Small intestine (tissue), 7 donors: ENCODE results near the gene ZMIZ1. TPM values are rescaled to one million over a fixed set of nuclear protein-coding genes. Genes with fewer than 3 reads are reported as not detected.
A peak's percentile ranks its signal among the peaks of the same experiment; 100 is the strongest.

Source experiments
- DNase-seq, 2 donors: peaks; one replicate each; pipeline versions ENCODE4 v3.0.0 to v3.0.0-alpha.2; 2013
- FAIRE-seq: peaks from 2 replicates; lab custom pipeline; 2012; peaks lifted over from hg19 to GRCh38; lab: Jason Lieb, UNC
- H3K27ac ChIP-seq, 3 donors: one replicate each; pipeline ENCODE4 v1.5.1; 2013; ENCODE audit warnings: low read length in 2 of 3, mild to moderate bottlenecking in 2 of 3, control low read depth in 1 of 3, inconsistent platforms in 1 of 3, low read depth in 1 of 3, moderate library complexity in 1 of 3
- H3K27me3 ChIP-seq, 3 donors: one replicate each; pipeline ENCODE4 v1.6.1; 2013; ENCODE audit warnings: low read length in 3 of 3, inconsistent platforms in 1 of 3; ENCODE audit not compliant: control insufficient read depth in 3 of 3, insufficient read depth in 3 of 3
- H3K36me3 ChIP-seq, 3 donors: one replicate each; pipeline ENCODE4 v1.6.1; 2013; ENCODE audit warnings: low read length in 3 of 3, inconsistent platforms in 1 of 3, low read depth in 1 of 3, mild to moderate bottlenecking in 1 of 3, moderate library complexity in 1 of 3; ENCODE audit not compliant: control insufficient read depth in 3 of 3, insufficient read depth in 2 of 3
- H3K4me1 ChIP-seq, 3 donors: one replicate each; pipeline ENCODE4 v1.6.1; 2013; ENCODE audit warnings: low read length in 2 of 3, inconsistent platforms in 1 of 3, low read depth in 1 of 3, mild to moderate bottlenecking in 1 of 3, moderate library complexity in 1 of 3; ENCODE audit not compliant: control insufficient read depth in 3 of 3, insufficient read depth in 2 of 3
- H3K4me3 ChIP-seq, 3 donors: one replicate each; pipeline ENCODE4 v1.5.1; 2013; ENCODE audit warnings: low read length in 3 of 3, control low read depth in 1 of 3, inconsistent platforms in 1 of 3, low read depth in 1 of 3, mild to moderate bottlenecking in 1 of 3, moderate library complexity in 1 of 3
- H3K9me3 ChIP-seq, 2 donors: one replicate each; pipeline ENCODE4 v1.6.1; 2013; ENCODE audit warnings: low read depth in 1 of 2, low read length in 1 of 2; ENCODE audit not compliant: control insufficient read depth in 2 of 2, insufficient read depth in 1 of 2
- WGBS, 3 donors: extraction: QIAGEN DNeasy Blood & Tissue Kit; methylation state at CpG; one replicate each; pipeline ENCODE4 v1.1.7; 2013; 5-methylcytosine and 5-hydroxymethylcytosine counted together
- polyA plus RNA-seq, 4 donors: library from polyadenylated mRNA; stranded (reverse) in 3 of 4; unstranded in 1 of 4; fragments of 200-250 nt in 3 of 4; fragments of 120-200 nt in 1 of 4; gene quantifications; one replicate each; pipeline versions ENCODE4 v1.2.1 to v1.2.3, GENCODE V29; 2013
- donor health status: healthy with polysubstance abuse.
- donor health status: control.
- donor health status: control.
- donor health status: Bipolar disorder and iron deficiency.
- donor health status: healthy.

Gene ZMIZ1
- polyA plus RNA-seq, 4 donors = 15.1 to 40.7 (median 19.9) TPM

- 0 to 1% (median 0%) methylated on average over 2 to 55 of the region's 55 CpGs for WGBS, 3 donors
- Histone ChIP-seq H3K9me3 (no peaks in the 10 kb centered on the region), H3K4me3 (peak overlapping the region; percentile 79 to 96 (median 86)), H3K27me3 (no peaks in the 10 kb centered on the region), H3K27ac (peak overlapping the region; percentile 96 to 98 (median 96)), H3K4me1 (peaks cover 14 to 52% (median 21%) of the 10 kb centered on the region in 3 donors), H3K36me3 (peaks cover 0 to 12% (median 0%) of the 10 kb centered on the region in 3 donors)
- no peak for FAIRE-seq
- peak; percentile 36 to 76 for DNase-seq
Measured at GRCh38 chr10:79070081-79070605, 1.4 kb downstream of the ZMIZ1 start.

GRCh38 chr10:79070606-79071395, 2.0 kb downstream of the ZMIZ1 start:
- Histone ChIP-seq H3K4me1 (peaks cover 20 to 59% (median 24%) of the 10 kb centered on the region in 3 donors), H3K9me3 (no peaks in the 10 kb centered on the region), H3K36me3 (peaks cover 0 to 15% (median 0%) of the 10 kb centered on the region in 3 donors), H3K4me3 (peak overlapping the region; percentile 79 to 96 (median 86)), H3K27me3 (no peaks in the 10 kb centered on the region), H3K27ac (peak overlapping the region; percentile 96 to 98 (median 96))
- 3 to 5% (median 3%) methylated on average over 21 to 32 of the region's 32 CpGs for WGBS, 3 donors
- FAIRE-seq (no peak), DNase-seq (peak; percentile 91 to 97)

DNA sequence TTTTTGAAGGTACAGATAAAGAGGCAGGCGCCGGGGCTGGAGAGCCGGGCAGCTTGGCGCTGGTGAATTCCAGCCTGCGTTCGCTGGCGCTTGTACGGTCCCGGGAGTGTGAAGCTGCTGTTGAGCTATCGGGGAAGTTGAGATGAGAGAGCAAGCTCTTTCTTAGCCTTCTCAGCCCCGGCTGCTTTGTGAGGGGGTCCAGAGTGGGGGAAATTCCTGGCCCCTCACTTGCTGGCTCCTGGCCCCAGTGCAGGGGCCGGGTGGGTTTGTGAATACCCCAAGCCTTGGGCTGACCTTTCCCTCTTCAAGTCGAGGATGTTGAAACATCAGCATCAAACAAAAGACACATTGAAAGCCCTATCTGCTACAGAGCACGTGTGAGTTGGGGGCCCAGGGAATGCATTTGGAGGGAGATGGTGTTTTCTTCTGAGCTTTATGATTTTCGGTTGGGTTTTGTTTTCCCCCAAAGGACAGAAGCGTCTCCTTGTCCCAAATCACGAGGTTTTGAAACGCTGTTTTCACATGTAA, 2.7 kb downstream of the ZMIZ1 start:
- H3K9me3 ChIP-seq = no peaks in the 10 kb centered on the region
- H3K36me3 ChIP-seq = peaks cover 0 to 19% (median 0%) of the 10 kb centered on the region in 3 donors
- DNase-seq = peak in 1 of 2 donors; percentile 46
- peak overlapping the region; percentile 79 to 96 (median 86) for H3K4me3 ChIP-seq
- 3 to 21% (median 13%) methylated on average over 18 of the region's 18 CpGs for WGBS, 3 donors
- no peak for FAIRE-seq
- H3K27me3 ChIP-seq = no peaks in the 10 kb centered on the region
- peaks cover 24 to 62% (median 25%) of the 10 kb centered on the region in 3 donors for H3K4me1 ChIP-seq
- H3K27ac ChIP-seq = peak overlapping the region; percentile 96 to 98 (median 96)

DNA sequence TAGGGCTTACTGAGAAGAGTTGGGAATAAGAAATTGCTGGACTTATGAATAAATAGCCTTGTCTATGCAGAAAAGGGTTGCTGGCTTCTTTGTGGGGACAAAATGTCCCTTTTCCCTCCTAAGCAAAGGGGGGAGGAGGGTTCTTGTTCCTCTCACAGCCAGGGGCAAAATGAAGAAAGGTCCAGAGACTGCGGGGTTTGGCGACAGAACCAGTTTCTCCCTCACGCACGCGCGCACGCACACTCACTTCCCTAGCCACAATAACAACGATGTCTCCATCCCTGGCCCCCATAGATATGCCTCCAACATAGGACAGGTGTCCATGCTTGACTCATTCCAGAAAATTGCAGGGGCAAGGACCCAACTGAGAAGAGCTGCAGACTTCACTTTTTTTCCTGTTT, 3.3 kb downstream of the ZMIZ1 start:
- Histone ChIP-seq H3K4me3 (peak overlapping the region in 1 of 3 donors; percentile 79), H3K9me3 (no peaks in the 10 kb centered on the region), H3K27ac (peak overlapping the region; percentile 84 to 96 (median 87)), H3K36me3 (peaks cover 0 to 21% (median 0%) of the 10 kb centered on the region in 3 donors), H3K4me1 (peaks cover 23 to 64% (median 24%) of the 10 kb centered on the region in 3 donors), H3K27me3 (no peaks in the 10 kb centered on the region)
- DNase-seq (peak in 1 of 2 donors; percentile 39), FAIRE-seq (no peak)
- WGBS, 3 donors = 31 to 41% (median 40%) methylated on average over 8 of the region's 8 CpGs

- Histone ChIP-seq H3K9me3 (no peaks in the 10 kb centered on the region), H3K27ac (peak overlapping the region; percentile 84 to 96 (median 87)), H3K36me3 (peaks cover 0 to 26% (median 0%) of the 10 kb centered on the region in 3 donors), H3K4me3 (no peak overlapping the region), H3K27me3 (no peaks in the 10 kb centered on the region), H3K4me1 (peaks cover 26 to 73% (median 31%) of the 10 kb centered on the region in 3 donors)
- DNase-seq = no peak
- FAIRE-seq = no peak
- WGBS, 3 donors = 78 to 86% (median 85%) methylated on average over 4 of the region's 4 CpGs
Measured at GRCh38 chr10:79072994-79073645, 4.4 kb downstream of the ZMIZ1 start.

- 19 to 44% (median 20%) methylated on average over 15 of the region's 15 CpGs for WGBS, 3 donors
- Histone ChIP-seq H3K36me3 (peaks cover 0 to 28% (median 0%) of the 10 kb centered on the region in 3 donors), H3K27ac (peak overlapping the region; percentile 84 to 96 (median 87)), H3K4me3 (no peak overlapping the region), H3K27me3 (no peaks in the 10 kb centered on the region), H3K4me1 (peaks cover 33 to 76% (median 34%) of the 10 kb centered on the region in 3 donors), H3K9me3 (no peaks in the 10 kb centered on the region)
- DNase-seq (peak; percentile 84 to 94), FAIRE-seq (no peak)
Measured at GRCh38 chr10:79073784-79074432, 5.1 kb downstream of the ZMIZ1 start.

- Histone ChIP-seq H3K9me3 (no peaks in the 10 kb centered on the region), H3K27ac (peak overlapping the region; percentile 84 to 96 (median 87)), H3K4me1 (peaks cover 37 to 85% (median 40%) of the 10 kb centered on the region in 3 donors), H3K36me3 (peaks cover 0 to 32% (median 0%) of the 10 kb centered on the region in 3 donors), H3K27me3 (no peaks in the 10 kb centered on the region), H3K4me3 (no peak overlapping the region)
- DNase-seq (peak; percentile 50 to 92), FAIRE-seq (no peak)
- 5 to 42% (median 17%) methylated on average over 4 of the region's 4 CpGs for WGBS, 3 donors
Measured at GRCh38 chr10:79074732-79075131, 6.0 kb downstream of the ZMIZ1 start.
